Measurements from ENCODE around the gene VPS4A. TPM values are rescaled to one million over a fixed set of nuclear protein-coding genes. Genes with fewer than 3 reads are reported as not detected.

VPS4A gene
- total and polyA plus RNA-seq, 4 donors, result 25.4 to 44.6 (median 29.3) TPM

GRCh38 chr16:69339289-69340094, 28.3 kb downstream of the VPS4A start, which contains the start of the genes COG8 and NIP7:
COG8 (minus strand) TSS chr16:69339564; CDS start chr16:69339552, 12 bp downstream.
NIP7 (plus strand) TSS chr16:69339772; CDS start chr16:69339830, 58 bp downstream.
- ATAC-seq (ENCODE audit: low FRiP score), result peak; percentile 99
- intact Hi-C loops (cut with DNase I), result no loop called here
- Histone ChIP-seq H3K9me3 (ENCODE audit: control insufficient read depth, low read length) (no peaks in the 10 kb centered on the region), H3K4me1 (ENCODE audit: control insufficient read depth in 1 of 2, insufficient read depth in 2 of 2, low read length in 2 of 2) (no peaks in the 10 kb centered on the region), H3K27ac (ENCODE audit: low read depth in 1 of 2, low read length in 2 of 2) (peak within 1 kb of the TSS; percentile 20 to 72), H3K4me3 (ENCODE audit: low read length in 2 of 2) (peak within 1 kb of the TSS; percentile 51 to 69), H3K36me3 (ENCODE audit: control insufficient read depth in 1 of 2, insufficient read depth in 2 of 2, low read length in 1 of 2) (peaks cover 4 to 5% of the 10 kb centered on the region in 2 donors), H3K27me3 (ENCODE audit: control insufficient read depth in 1 of 2, insufficient read depth in 2 of 2, low read length in 1 of 2) (no peaks in the 10 kb centered on the region)
- peak; percentile 96 to 97 for DNase-seq
- WGBS, 2 donors, result 0% methylated on average over 77 of the region's 77 CpGs

DNA sequence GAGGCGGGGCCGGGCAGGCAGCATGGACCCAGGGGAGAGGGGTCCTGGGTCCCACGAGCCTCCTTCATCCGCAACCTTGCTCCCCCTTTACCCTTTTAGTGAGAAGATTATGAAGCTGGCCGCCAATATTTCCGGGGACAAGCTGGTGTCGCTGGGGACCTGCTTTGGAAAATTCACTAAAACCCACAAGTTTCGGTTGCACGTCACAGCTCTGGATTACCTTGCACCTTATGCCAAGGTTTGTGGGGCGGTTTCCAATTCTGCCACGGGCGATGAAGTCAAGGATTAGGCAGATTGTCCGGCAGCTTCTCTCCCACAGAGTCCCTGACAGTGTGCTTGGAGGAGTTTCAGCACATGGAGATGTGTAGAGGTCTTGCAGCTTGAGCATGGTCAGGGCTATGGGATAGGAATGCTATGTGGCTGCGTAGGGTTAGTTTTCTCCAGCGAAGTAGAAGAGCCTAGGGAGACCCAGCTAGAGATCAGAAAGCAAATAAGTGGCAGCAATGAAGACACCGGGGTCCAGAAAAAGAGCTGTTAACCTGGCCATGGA, 29.0 kb downstream of the VPS4A start:
- peak in 1 of 2 donors; percentile 36 for DNase-seq

GRCh38 chr16:69344171-69344570, 33.0 kb downstream of the VPS4A start:
- WGBS, 2 donors, result 96 to 97% methylated on average over 5 of the region's 5 CpGs
- no peaks in the 10 kb centered on the region for H3K4me1 ChIP-seq (ENCODE audit: control insufficient read depth in 1 of 2, insufficient read depth in 2 of 2, low read length in 2 of 2)
- H3K36me3 ChIP-seq (ENCODE audit: control insufficient read depth in 1 of 2, insufficient read depth in 2 of 2, low read length in 1 of 2), result peaks cover 0 to 5% of the 10 kb centered on the region in 2 donors
- DNase-seq, result no peak
- H3K9me3 ChIP-seq (ENCODE audit: control insufficient read depth, low read length), result no peaks in the 10 kb centered on the region
- no peak overlapping the region for H3K4me3 ChIP-seq (ENCODE audit: low read length in 2 of 2)
- no peak overlapping the region for H3K27ac ChIP-seq (ENCODE audit: low read depth in 1 of 2, low read length in 2 of 2)
- no peak for ATAC-seq (ENCODE audit: low FRiP score)
- intact Hi-C loops (cut with DNase I), result no loop called here
- no peaks in the 10 kb centered on the region for H3K27me3 ChIP-seq (ENCODE audit: control insufficient read depth in 1 of 2, insufficient read depth in 2 of 2, low read length in 1 of 2)

More for the DNA sequence above, 29.0 kb downstream of the VPS4A start:
- Histone ChIP-seq H3K27me3 (ENCODE audit: control insufficient read depth in 1 of 2, insufficient read depth in 2 of 2, low read length in 1 of 2) (no peaks in the 10 kb centered on the region), H3K4me1 (ENCODE audit: control insufficient read depth in 1 of 2, insufficient read depth in 2 of 2, low read length in 2 of 2) (no peaks in the 10 kb centered on the region), H3K27ac (ENCODE audit: low read depth in 1 of 2, low read length in 2 of 2) (peak overlapping the region in 1 of 2 donors; percentile 72), H3K4me3 (ENCODE audit: low read length in 2 of 2) (peak overlapping the region; percentile 35 to 69), H3K36me3 (ENCODE audit: control insufficient read depth in 1 of 2, insufficient read depth in 2 of 2, low read length in 1 of 2) (peaks cover 0 to 5% of the 10 kb centered on the region in 2 donors), H3K9me3 (ENCODE audit: control insufficient read depth, low read length) (no peaks in the 10 kb centered on the region)
- 7 to 9% methylated on average over 16 of the region's 16 CpGs for WGBS, 2 donors
- intact Hi-C loops (cut with DNase I), result no loop called here
- peak; percentile 30 for ATAC-seq (ENCODE audit: low FRiP score)

- no peaks in the 10 kb centered on the region for H3K27me3 ChIP-seq (ENCODE audit: control insufficient read depth in 1 of 2, insufficient read depth in 2 of 2, low read length in 1 of 2)
- H3K4me1 ChIP-seq (ENCODE audit: control insufficient read depth in 1 of 2, insufficient read depth in 2 of 2, low read length in 2 of 2), result no peaks in the 10 kb centered on the region
- no peak for ATAC-seq (ENCODE audit: low FRiP score)
- no peaks in the 10 kb centered on the region for H3K9me3 ChIP-seq (ENCODE audit: control insufficient read depth, low read length)
- no peak overlapping the region for H3K4me3 ChIP-seq (ENCODE audit: low read length in 2 of 2)
- H3K27ac ChIP-seq (ENCODE audit: low read depth in 1 of 2, low read length in 2 of 2), result no peak overlapping the region
- 83 to 85% methylated on average over 4 of the region's 4 CpGs for WGBS, 2 donors
- H3K36me3 ChIP-seq (ENCODE audit: control insufficient read depth in 1 of 2, insufficient read depth in 2 of 2, low read length in 1 of 2), result peaks cover 2 to 5% of the 10 kb centered on the region in 2 donors
- intact Hi-C loops (cut with DNase I), result no loop called here
- no peak for DNase-seq
Measured at GRCh38 chr16:69345923-69346322, 34.8 kb downstream of the VPS4A start.

GRCh38 chr16:69346683-69347082, 35.5 kb downstream of the VPS4A start:
- no peaks in the 10 kb centered on the region for H3K9me3 ChIP-seq (ENCODE audit: control insufficient read depth, low read length)
- peaks cover 2 to 5% of the 10 kb centered on the region in 2 donors for H3K36me3 ChIP-seq (ENCODE audit: control insufficient read depth in 1 of 2, insufficient read depth in 2 of 2, low read length in 1 of 2)
- DNase-seq (no peak), ATAC-seq (ENCODE audit: low FRiP score) (no peak)
- no peak overlapping the region for H3K4me3 ChIP-seq (ENCODE audit: low read length in 2 of 2)
- H3K4me1 ChIP-seq (ENCODE audit: control insufficient read depth in 1 of 2, insufficient read depth in 2 of 2, low read length in 2 of 2), result no peaks in the 10 kb centered on the region
- H3K27me3 ChIP-seq (ENCODE audit: control insufficient read depth in 1 of 2, insufficient read depth in 2 of 2, low read length in 1 of 2), result no peaks in the 10 kb centered on the region
- WGBS, 2 donors, result 87% methylated on average over 6 of the region's 6 CpGs
- no peak overlapping the region for H3K27ac ChIP-seq (ENCODE audit: low read depth in 1 of 2, low read length in 2 of 2)
- intact Hi-C loops (cut with DNase I), result no loop called here

- H3K27ac ChIP-seq (ENCODE audit: low read depth in 1 of 2, low read length in 2 of 2), result no peak overlapping the region
- H3K4me3 ChIP-seq (ENCODE audit: low read length in 2 of 2), result no peak overlapping the region
- DNase-seq (no peak), ATAC-seq (ENCODE audit: low FRiP score) (no peak)
- H3K9me3 ChIP-seq (ENCODE audit: control insufficient read depth, low read length), result no peaks in the 10 kb centered on the region
- intact Hi-C loops (cut with DNase I), result no loop called here
- H3K36me3 ChIP-seq (ENCODE audit: control insufficient read depth in 1 of 2, insufficient read depth in 2 of 2, low read length in 1 of 2), result peaks cover 2 to 5% of the 10 kb centered on the region in 2 donors
- H3K27me3 ChIP-seq (ENCODE audit: control insufficient read depth in 1 of 2, insufficient read depth in 2 of 2, low read length in 1 of 2), result no peaks in the 10 kb centered on the region
- H3K4me1 ChIP-seq (ENCODE audit: control insufficient read depth in 1 of 2, insufficient read depth in 2 of 2, low read length in 2 of 2), result no peaks in the 10 kb centered on the region
- WGBS, 2 donors, result 94 to 95% methylated on average over 6 of the region's 6 CpGs
Measured at GRCh38 chr16:69348222-69348621, 37.1 kb downstream of the VPS4A start.

DNA sequence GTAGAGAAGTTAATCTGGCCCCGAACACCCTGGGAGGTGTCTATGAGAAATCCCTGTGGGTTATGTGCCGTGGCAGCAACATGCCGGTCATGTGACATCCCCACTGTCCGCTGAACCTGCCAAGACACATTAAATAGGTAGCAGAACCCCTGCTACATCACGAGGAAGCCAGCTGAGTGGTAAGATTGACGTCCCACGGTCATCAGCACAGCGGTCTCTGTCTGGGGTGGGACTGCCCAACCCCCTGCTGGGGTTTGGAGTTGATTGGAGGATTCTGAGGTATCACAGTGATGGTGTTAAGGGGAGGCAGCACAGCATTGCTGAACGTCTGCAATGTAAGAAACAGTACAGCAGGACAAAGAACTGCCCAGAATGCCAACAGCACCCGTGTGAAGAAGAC, 38.4 kb downstream of the VPS4A start:
- Histone ChIP-seq H3K36me3 (ENCODE audit: control insufficient read depth in 1 of 2, insufficient read depth in 2 of 2, low read length in 1 of 2) (peaks cover 0 to 3% of the 10 kb centered on the region in 2 donors), H3K9me3 (ENCODE audit: control insufficient read depth, low read length) (no peaks in the 10 kb centered on the region), H3K4me1 (ENCODE audit: control insufficient read depth in 1 of 2, insufficient read depth in 2 of 2, low read length in 2 of 2) (no peaks in the 10 kb centered on the region), H3K4me3 (ENCODE audit: low read length in 2 of 2) (no peak overlapping the region), H3K27me3 (ENCODE audit: control insufficient read depth in 1 of 2, insufficient read depth in 2 of 2, low read length in 1 of 2) (no peaks in the 10 kb centered on the region), H3K27ac (ENCODE audit: low read depth in 1 of 2, low read length in 2 of 2) (no peak overlapping the region)
- DNase-seq (no peak), ATAC-seq (ENCODE audit: low FRiP score) (no peak)
- intact Hi-C loops (cut with DNase I), result no loop called here
- 84 to 87% methylated on average over 10 of the region's 10 CpGs for WGBS, 2 donors

DNA sequence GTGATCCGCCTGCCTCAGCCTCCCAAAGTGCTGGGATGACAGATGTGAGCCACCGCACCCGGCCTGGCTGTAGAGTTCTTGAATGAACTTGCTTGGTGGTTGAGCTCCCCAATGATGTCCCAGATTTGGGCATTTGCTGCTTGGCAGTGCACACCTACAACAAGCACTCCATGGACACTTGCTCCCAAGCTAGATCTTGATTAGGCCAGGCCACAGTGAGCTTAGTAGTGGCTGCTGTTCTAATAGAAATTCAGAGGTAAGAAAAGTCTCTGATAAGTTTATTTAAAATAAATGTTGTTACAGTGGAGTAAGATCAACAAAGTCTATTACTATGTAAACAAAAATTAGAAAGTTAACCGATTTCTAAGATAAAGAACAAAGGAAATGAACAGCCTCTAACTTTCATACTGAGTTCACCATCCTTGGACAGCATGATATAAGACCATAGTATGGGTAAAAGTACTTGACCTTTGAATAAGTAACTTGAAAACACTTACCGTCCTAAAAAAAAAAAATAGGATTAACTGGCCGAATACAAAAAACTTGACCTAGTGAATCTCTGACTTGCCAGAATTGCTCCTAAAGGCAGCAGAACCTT, 39.5 kb downstream of the VPS4A start:
- ATAC-seq (ENCODE audit: low FRiP score) (no peak), DNase-seq (no peak)
- H3K27me3 ChIP-seq (ENCODE audit: control insufficient read depth in 1 of 2, insufficient read depth in 2 of 2, low read length in 1 of 2), result no peaks in the 10 kb centered on the region
- intact Hi-C loops (cut with DNase I), result no loop called here
- H3K36me3 ChIP-seq (ENCODE audit: control insufficient read depth in 1 of 2, insufficient read depth in 2 of 2, low read length in 1 of 2), result peaks cover 0 to 3% of the 10 kb centered on the region in 2 donors
- H3K4me3 ChIP-seq (ENCODE audit: low read length in 2 of 2), result no peak overlapping the region
- H3K9me3 ChIP-seq (ENCODE audit: control insufficient read depth, low read length), result no peaks in the 10 kb centered on the region
- WGBS, 2 donors, result 70 to 71% methylated on average over 6 of the region's 6 CpGs
- no peak overlapping the region for H3K27ac ChIP-seq (ENCODE audit: low read depth in 1 of 2, low read length in 2 of 2)
- no peaks in the 10 kb centered on the region for H3K4me1 ChIP-seq (ENCODE audit: control insufficient read depth in 1 of 2, insufficient read depth in 2 of 2, low read length in 2 of 2)

All from aorta (tissue), 5 donors.